ENCODE measurements around the gene CACUL1. TPM values are rescaled to one million over a fixed set of nuclear protein-coding genes. Genes with fewer than 3 reads are reported as not detected.

Gene CACUL1
- total and polyA plus RNA-seq, 2 donors (not counting 3 experiments of a cell fraction or from before 2014, with no cell fraction given), result 6.0 to 35.1 TPM

- no TSS peak for BruUV-seq (replicated peaks)
- DNase-seq (ENCODE audit: low read depth, low spot score) (no peak), FAIRE-seq (no peak)
- intact Hi-C loops (cut with micrococcal nuclease) (no loop called here), dilution Hi-C loops (cut with MboI; ENCODE audit: extremely low pct_ligation_motif_present, low sequenced_read_pairs) (no loop called here)
- Histone ChIP-seq H3K36me3 (ENCODE audit: control insufficient read depth in 2 of 2, extremely low read depth in 1 of 2, insufficient read depth in 2 of 2, low read length in 2 of 2) (no peaks in the 10 kb centered on the region), H3K4me1 (ENCODE audit: control insufficient read depth, extremely low read depth, insufficient read depth, low read length) (no peaks in the 10 kb centered on the region), H3K4me2 (ENCODE audit: insufficient read depth, low read length) (no peak overlapping the region), H3K79me2 (ENCODE audit: control insufficient read depth, insufficient read depth, low read length) (no peaks in the 10 kb centered on the region), H3K27me3 (ENCODE audit: control insufficient read depth in 2 of 2, insufficient read depth in 2 of 2, low read length in 2 of 2) (peaks cover 0 to 2% of the 10 kb centered on the region in 2 experiments), H3K9me3 (replicated peaks; ENCODE audit: control insufficient read depth, insufficient read depth, low read length) (no peaks in the 10 kb centered on the region), H3K9ac (replicated peaks; ENCODE audit: extremely low read depth, insufficient read depth, low read length) (no peak overlapping the region), H3K4me3 (replicated peaks in 1 of 3; ENCODE audit: insufficient read depth in 1 of 3, low read depth in 1 of 3, low read length in 3 of 3) (no peak overlapping the region), H3K27ac (ENCODE audit: insufficient read depth, low read depth, low read length) (no peak overlapping the region), H2AFZ (ENCODE audit: low read depth, low read length) (no peak overlapping the region), H4K20me1 (replicated peaks; ENCODE audit: control insufficient read depth, extremely low read depth, insufficient read depth, low read length) (no peaks in the 10 kb centered on the region), H3K9me1 (replicated peaks; ENCODE audit: control insufficient read depth, extremely low read depth, insufficient read depth, low read length) (no peaks in the 10 kb centered on the region)
- TF ChIP-seq GATA2 (IDR thresholded peaks at IDR 0.05; ENCODE audit: insufficient read depth, insufficient read length, low read depth, low read length), result no peak
- no peak for TF ChIP-seq MYC (IDR thresholded peaks at IDR 0.05; ENCODE audit: low read depth, low read length)
- TF ChIP-seq, protein P1, sequence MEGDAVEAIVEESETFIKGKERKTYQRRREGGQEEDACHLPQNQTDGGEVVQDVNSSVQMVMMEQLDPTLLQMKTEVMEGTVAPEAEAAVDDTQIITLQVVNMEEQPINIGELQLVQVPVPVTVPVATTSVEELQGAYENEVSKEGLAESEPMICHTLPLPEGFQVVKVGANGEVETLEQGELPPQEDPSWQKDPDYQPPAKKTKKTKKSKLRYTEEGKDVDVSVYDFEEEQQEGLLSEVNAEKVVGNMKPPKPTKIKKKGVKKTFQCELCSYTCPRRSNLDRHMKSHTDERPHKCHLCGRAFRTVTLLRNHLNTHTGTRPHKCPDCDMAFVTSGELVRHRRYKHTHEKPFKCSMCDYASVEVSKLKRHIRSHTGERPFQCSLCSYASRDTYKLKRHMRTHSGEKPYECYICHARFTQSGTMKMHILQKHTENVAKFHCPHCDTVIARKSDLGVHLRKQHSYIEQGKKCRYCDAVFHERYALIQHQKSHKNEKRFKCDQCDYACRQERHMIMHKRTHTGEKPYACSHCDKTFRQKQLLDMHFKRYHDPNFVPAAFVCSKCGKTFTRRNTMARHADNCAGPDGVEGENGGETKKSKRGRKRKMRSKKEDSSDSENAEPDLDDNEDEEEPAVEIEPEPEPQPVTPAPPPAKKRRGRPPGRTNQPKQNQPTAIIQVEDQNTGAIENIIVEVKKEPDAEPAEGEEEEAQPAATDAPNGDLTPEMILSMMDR (IDR thresholded peaks at IDR 0.05; ENCODE audit: extremely low read depth in 1 of 2, insufficient read depth in 1 of 2, low read depth in 1 of 2, low read length in 2 of 2), result no peak
- TF ChIP-seq POLR2AphosphoS5 (IDR thresholded peaks at IDR 0.05; ENCODE audit: insufficient read depth, low read depth, low read length), result no peak
- TF ChIP-seq POLR2A (IDR thresholded peaks at IDR 0.05; ENCODE audit: low read depth, low read length), result no peak
- TF ChIP-seq MAX (IDR thresholded peaks at IDR 0.05; ENCODE audit: insufficient read depth, insufficient read length), result no peak
- ChIA-PET POLR2A (no interaction called here), CTCF (no interaction called here)
These were observed 30.8 kb upstream of the CACUL1 start for GRCh38 chr10:118785551-118785950.
